Measurements from ENCODE around the gene RPL13. TPM values are rescaled to one million over a fixed set of nuclear protein-coding genes. Genes with fewer than 3 reads are reported as not detected.
"Not testable (repeated sequence)": the region's sequence is repeated elsewhere in the genome, so short reads cannot be mapped to it uniquely, and the experiment has no call there.

Gene RPL13
- polyA plus RNA-seq, 3 donors, result 1,526 to 1,773 (median 1,604) TPM

DNA sequence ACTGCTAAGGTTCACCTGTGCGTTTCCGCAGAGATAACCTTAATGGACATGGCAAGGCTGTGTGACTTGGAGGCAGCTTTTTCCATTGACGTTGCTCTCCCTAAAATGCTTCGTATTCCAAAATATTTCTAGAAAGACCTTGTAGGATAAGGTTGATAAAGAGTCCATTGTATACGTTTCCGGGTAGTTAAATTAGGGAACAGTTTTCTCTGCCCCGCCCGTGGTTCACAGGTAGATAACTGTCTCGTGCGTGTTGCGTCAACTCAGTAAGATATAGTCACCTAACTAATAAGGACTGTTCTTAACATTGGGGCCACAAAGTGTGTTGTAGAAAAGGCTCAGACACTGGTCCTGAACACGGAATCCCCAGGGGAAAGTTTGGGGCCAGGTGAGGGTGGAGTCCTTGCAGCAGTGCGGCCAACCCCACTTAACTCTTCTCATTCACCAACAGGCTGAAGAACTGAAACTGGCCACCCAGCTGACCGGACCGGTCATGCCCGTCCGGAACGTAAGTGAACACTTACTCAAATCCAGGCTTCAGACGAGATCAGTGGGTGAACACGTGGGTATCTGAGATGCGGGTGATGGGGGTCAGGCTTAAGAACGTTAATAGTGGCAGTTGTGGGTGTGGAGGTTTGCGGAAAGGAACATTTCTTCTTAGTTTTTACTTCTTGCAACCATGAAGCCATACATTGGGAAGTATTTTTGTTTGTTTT, 1.6 kb downstream of the RPL13 start:
- DNase-seq (ENCODE audit: low read depth in 3 of 3, low spot score in 2 of 3), result no peak

DNA sequence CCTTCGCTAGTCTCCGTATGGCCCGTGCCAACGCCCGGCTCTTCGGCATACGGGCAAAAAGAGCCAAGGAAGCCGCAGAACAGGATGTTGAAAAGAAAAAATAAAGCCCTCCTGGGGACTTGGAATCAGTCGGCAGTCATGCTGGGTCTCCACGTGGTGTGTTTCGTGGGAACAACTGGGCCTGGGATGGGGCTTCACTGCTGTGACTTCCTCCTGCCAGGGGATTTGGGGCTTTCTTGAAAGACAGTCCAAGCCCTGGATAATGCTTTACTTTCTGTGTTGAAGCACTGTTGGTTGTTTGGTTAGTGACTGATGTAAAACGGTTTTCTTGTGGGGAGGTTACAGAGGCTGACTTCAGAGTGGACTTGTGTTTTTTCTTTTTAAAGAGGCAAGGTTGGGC, 2.5 kb downstream of the RPL13 start:
- no peak for DNase-seq (ENCODE audit: low read depth in 3 of 3, low spot score in 2 of 3)

DNA sequence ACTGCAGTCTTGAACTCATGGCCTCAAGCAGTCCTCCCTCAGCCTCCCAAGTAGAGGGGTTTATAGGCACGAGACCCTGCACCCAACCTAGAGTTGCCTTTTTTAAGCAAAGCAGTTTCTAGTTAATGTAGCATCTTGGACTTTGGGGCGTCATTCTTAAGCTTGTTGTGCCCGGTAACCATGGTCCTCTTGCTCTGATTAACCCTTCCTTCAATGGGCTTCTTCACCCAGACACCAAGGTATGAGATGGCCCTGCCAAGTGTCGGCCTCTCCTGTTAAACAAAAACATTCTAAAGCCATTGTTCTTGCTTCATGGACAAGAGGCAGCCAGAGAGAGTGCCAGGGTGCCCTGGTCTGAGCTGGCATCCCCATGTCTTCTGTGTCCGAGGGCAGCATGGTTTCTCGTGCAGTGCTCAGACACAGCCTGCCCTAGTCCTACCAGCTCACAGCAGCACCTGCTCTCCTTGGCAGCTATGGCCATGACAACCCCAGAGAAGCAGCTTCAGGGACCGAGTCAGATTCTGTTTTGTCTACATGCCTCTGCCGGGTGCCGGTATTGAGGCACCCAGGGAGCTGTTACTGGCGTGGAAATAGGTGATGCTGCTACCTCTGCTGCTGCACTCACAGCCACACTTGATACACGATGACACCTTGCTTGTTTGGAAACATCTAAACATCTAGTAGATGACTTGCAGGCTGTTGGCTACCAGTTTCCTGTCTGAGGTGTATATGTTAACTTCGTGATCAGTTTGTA, 3.3 kb downstream of the RPL13 start:
- DNase-seq (ENCODE audit: low read depth in 3 of 3, low spot score in 2 of 3), result no peak

DNA sequence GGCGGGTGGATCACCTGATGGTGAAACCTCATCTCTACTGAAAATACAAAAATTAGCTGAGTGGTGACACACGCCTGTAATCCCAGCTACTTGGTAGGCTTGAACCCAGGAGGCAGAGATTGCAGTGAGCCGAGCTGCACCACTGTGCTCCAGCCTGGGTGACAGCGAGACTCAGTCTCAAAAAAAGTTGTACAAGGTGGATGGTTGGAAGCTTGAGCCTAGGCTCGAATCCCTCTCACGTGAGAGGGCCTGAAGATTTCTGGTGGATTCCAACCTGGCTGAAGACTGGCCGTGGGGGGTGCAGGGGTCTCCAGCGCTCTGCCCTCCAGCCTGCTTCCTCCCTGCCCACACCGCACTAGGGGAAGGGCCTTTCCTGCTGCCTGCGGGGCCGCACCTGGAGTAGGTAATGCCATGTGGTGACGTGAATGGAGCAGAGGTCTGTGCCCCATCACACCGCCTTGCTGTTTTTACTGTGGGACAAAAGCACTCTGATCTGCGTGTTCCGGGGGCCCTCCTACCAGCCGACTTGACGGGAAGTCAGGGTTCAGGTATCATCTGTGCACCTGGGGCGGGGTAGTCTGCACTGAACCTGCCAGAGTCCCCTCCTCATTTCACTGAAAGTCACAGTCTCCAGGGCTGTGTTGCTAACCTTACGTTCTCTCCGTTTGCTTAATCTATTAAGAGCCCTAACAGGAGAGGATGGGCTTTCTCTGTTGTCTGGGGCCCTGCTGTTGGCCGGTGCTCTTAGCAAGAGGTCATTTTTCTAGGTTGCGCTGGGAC, 4.2 kb downstream of the RPL13 start:
- no peak for DNase-seq (ENCODE audit: low read depth in 3 of 3, low spot score in 2 of 3)

DNA sequence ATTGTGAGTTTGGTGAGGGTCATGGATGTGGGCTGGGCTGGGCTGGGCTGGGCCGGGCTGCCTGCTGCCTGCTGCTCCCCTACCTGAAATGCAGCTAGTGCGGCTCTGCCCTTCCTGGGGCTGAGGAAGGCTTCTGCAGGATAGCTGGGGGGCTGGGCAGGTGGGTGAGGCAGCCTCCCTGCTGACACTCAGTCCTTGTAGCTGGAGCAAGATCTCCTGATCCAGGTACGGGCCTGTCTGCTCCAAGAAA, 4.7 kb downstream of the RPL13 start:
- DNase-seq (ENCODE audit: low read depth in 3 of 3, low spot score in 2 of 3), result no peak

DNA sequence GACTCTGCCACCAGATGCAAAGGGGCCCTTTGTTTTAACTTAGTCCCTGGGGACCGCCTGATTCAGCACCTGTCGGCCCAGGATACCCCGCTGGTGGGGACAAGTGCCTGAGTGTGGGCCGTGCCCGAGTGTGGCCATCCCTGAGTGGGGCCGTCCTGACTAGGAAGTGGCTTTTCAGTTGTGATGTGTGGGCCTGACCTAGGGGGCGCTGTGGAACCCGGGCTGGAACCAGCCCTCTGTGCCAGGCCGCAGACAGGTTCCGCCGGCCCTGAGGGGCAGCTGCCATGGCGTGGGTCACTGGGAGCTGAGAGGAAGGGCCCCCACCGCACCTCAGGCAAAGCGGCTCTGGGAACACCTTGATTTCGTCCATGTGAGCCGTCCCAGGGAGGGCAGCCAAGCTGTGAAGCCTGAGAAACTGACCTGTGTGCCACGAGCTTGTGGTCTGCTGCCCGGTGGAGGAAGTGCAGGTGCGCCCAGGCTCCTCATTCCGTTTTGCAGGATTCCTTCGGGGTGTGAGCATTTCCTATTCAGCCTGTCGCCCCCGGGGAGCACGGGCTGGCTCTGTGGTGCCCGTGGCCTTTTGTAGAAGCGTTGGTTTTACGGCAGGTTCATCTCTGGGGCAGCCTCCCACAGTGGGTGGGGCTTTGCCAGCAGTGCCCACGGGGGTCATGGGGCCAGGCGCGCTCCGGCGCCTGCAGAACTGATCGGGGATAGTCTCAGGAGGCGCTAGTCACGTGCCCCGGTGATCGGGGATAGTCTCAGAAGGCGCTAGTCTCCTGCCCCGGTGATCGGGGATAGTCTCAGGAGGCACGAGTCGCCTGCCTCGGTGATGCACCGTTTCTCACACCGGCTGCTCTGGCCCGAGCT, 5.3 kb downstream of the RPL13 start:
- DNase-seq (ENCODE audit: low read depth in 3 of 3, low spot score in 2 of 3), result no peak

DNA sequence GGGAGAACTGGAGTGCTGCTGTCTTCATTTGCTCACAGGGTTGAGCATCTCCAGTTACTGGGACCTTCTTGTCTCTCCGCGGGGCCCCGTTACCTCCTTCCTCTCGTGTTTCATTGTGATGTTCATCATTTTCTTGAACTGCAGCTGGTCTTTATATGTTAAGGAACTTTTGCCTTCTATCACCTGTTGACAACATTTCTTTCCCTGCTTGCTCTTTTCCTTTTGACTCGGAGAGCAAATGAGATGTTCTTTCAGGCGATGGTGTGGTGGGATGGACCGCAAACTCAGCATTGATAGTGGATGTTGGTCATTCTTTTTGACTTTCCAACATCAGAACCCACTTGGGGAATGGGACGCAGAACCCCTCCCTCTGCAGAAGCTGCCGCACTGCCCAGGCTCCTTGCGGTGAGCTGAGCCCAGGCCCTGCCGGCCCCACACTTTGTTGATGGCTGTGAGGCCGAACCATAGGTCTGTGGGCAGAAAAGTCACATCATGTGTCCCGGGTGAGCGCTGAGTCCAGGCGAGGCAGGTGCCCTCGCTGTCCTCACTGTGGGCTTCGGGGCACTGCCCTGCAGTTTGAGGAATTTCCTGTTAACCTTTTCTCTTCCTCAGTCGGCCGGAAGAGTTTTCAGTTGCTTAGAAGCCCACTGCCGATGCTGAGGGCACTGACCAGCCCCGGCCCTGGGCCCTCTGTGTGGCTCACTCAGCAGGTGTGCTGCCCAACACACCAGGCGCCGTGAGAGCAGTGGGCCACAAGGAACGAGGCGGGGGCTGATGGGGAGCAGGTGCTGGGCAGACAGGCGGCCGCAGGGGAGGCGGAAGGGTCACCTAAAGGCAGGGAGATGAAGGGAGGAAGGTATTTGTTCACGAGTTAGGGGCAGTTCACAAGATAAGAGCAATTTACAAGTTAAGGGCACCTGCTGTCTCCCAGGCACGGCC, 7.4 kb downstream of the RPL13 start:
- DNase-seq (ENCODE audit: low read depth in 3 of 3, low spot score in 2 of 3), result no peak

DNA sequence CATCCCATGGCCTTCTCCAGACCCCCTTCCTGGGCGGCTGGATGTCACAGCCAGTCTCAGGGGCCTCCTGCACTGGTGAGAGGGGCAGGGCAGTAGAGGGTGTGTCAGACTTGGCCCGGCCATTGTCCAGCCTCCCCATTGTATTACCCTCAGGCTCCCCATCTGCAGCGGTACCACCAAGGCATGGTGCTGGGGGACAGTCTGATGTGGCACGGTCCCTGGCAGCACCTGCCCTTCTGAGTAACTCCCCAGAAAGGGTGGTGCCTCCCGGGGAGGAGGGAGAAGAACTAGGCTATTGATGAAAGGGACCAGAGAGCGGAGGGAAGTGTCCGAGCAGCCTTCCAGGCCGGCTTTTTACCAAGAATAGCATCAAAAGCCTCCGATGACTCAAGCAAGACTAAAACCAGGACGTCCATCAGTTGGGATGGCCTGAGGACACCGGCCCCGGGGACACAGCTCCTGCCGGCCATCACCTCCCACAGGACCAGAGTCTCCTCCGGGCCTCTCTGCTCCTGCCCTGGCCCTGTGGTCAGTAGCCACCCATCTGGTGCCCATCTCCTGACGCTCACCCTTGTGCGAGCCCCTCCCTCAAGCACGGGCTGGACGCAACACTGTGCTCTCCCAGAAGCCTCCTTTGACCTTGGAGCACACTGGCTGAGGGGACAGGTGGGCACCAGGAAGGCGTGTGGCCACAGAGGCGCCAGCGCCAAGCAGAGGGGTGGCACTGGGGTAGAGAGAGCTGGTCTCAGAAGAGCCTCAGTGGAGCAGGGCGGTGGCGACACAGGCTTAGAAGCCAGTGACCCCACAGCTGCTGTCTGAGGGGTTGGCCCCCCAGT, 9.2 kb downstream of the RPL13 start:
- no peak for DNase-seq (ENCODE audit: low read depth in 3 of 3, low spot score in 2 of 3)

DNA sequence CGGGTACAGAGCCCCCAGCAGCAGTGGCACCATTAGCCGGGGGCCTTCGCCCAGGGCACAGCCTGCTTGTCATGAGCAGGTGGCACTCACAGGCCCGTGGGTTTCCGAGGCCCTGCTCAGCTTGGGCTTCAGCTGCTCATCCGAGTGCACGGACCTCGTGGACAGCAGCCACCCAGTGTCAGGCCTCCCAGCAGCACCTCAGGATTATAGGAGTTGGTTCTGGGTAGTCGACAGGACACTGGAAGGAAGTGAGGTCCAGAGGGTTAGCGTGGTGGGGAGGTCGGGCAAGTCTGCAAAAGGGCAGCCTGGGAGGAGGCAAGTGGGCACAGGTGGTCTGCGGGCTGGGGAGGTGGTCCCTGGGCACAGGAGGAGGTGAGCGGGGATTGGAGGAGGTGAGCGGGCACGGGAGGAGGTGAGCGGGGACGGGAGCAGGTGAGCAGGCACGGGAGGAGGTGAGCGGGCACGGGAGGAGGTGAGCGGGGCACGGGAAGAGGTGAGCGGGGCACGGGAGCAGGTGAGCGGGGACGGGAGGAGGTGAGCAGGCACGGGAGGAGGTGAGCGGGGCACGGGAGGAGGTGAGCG, 10.0 kb downstream of the RPL13 start:
- no peak for DNase-seq (ENCODE audit: low read depth in 3 of 3, low spot score in 2 of 3)

DNA sequence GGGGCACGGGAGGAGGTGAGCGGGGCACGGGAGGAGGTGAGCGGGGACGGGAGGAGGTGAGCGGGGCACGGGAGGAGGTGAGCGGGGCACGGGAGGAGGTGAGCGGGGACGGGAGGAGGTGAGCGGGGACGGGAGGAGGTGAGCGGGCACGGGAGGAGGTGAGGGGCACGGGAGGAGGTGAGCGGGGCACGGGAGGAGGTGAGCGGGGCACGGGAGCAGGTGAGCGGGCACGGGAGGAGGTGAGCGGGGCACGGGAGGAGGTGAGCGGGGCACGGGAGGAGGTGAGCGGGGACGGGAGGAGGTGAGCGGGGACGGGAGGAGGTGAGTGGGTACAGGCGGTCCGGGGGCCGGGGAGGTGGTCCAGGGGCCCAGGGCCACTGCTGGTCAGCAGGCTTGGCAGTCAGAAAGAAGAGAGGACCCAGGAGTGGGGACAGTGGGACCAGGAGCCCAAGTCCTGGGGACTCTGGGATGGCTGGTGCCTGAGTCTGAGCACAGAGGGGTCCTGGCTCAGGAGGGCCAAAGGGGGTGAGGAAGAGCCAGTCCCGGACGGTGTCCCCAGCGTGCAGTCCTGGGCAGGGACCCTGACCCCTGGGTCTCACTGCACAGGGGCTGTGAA, 10.6 kb downstream of the RPL13 start:
- DNase-seq (ENCODE audit: low read depth in 3 of 3, low spot score in 2 of 3), result not testable (repeated sequence)

DNA sequence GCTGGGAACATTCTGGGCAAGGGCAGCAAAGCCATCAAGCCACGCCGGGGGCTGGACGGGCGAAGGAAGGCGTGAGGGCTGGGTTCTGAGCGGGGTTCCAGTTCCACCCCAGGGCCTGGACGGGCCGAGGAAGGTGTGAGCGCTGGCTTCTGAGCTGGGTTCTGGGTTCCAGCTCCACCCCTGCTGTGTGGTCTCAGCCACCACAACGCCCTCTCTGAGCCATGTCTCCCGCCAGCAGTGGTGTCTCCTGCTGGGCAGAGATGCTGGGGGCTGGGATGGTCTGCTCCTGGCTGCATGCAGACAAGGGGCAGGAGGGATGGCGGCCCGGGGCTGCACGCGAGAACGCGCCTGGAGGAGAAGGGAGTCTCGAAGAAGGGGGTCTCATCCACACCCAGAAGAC, 11.2 kb downstream of the RPL13 start:
- no peak for DNase-seq (ENCODE audit: low read depth in 3 of 3, low spot score in 2 of 3)

DNA sequence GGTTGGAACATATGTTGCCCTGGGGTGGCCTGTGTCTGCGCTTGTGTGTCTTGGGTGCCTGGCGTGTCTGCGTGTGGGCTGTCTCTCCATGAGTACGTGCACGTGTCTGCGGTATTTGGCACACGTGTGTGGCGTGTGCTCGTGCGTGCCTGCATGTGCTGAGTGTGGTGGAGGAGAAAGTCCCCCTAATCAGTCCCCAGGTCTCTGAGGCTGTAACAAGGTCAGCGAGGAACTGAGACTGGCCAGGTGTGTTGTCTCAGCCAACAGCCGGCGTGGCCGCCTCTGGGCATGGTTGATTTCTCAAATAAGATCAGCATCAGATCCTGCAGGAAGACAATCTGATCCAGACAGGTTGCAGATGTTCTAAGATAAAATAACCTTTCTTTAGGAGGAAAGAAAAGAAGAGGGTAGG, 11.6 kb downstream of the RPL13 start:
- DNase-seq (ENCODE audit: low read depth in 3 of 3, low spot score in 2 of 3), result no peak

DNA sequence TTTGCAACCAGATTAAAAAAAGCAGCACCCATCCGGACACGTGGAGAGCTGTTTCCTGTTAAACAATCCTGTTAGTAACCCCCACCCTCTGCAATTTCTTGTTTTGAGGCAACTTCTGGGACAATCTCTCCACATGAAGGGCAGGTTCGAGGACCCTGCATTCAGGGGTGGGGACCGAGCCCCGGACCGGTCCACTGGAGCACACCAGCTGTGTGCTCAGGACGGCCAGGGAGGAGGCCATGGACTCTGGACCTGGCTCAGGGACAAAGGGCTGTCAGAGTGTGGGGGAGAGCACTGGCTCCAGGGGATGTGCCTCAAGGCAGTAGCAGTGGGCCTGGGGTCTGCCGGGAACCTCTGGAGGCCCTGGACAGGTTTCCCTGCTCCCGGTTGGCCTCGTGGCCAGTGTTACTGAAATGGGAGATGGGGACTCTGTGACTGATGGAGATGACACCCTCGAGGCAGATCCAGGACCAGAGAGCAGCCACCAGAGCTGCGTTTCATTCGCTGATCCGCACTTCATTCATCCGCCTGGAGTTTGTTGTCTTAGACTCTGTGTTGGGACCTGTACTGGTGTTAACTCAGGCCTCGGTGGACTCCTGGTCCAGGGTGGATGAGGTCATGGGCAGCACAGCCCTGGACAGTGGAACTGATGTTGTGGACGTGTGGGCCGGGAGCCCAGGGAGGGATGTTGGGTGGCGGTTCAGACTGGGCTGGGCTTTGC, 12.2 kb downstream of the RPL13 start:
- DNase-seq (ENCODE audit: low read depth in 3 of 3, low spot score in 2 of 3), result no peak

DNA sequence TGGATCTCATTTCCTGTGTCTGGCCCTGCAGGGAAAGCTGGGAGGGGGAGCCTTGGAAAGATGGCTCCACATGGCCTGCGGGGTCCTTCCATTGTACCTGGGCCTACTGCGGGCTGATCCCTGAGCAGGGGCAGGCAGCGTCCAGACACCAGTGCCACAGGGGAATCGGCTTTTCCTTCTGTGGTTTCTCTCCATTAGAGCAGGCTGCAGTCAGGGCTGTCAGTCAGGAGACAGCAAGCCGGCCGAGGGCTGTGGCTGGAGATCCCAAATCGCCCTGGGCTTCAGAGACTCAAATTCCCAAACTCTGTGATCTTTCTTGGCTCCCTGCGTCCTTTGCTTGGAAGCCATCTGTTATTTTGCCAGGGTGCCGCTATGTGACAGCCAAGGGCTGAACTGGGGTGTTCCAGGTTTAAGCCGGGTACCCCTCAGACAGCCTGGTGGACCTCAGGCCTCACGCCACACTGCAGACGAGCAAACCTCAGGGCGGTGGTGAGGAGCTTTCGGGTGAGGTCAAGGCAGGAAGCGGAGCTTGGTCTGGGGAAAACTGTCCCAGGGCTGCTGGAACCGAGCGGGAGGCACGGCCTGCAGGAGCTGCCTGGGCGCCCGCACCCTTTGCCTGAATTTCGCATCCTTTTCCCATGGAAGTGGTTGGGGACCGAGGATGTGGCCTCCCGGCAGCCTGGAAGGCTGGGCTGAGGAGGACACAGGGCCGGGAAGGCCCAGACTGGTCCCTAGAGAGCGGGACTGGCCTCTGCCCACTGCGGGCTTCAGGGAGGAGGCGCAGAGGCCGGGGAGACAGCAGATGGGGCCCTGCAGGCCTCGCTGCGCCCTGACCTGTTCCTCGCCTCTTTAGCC, 13.6 kb downstream of the RPL13 start:
- DNase-seq (ENCODE audit: low read depth in 3 of 3, low spot score in 2 of 3), result no peak

DNA sequence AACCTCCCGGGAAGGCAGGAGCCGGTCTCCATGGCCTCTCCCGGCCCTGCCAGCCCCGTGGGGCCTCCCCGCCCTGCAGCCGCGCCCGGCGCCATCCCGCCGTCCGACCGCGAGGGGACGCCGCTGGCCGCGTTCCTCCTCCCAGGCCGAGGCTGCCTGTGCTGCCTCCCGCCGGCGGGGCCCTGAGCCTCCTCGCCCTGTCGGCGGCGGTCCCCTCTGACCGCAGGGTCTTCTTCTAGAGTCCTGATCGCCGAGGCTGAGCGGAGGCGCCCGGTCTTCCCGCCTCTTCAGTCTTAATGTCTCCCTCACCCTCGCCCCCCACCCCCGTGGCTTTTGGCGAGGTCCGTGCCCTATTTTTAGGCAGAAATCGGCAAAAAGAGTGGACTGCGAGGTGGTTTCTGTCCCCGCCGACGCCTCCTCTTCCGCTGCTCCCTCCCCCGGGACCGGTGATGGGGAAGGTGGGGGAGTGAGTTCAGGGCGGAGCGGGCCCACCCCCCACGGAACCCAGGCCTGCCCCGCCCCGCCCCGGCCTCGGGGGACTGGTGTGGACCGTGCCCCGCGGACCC, 14.3 kb downstream of the RPL13 start:
- DNase-seq (ENCODE audit: low read depth in 3 of 3, low spot score in 2 of 3), result no peak

All from right renal cortex interstitium (tissue), 3 donors.